GM18520 (cell line): ENCODE results near the gene TMEM255B.

Experiments used
- ATAC-seq: cut with Tn5 transposase; IDR thresholded peaks from one replicate; pipeline ENCODE4 v1.9.1; 2021; ENCODE audit not compliant: unreplicated experiment

TMEM255B gene

DNA sequence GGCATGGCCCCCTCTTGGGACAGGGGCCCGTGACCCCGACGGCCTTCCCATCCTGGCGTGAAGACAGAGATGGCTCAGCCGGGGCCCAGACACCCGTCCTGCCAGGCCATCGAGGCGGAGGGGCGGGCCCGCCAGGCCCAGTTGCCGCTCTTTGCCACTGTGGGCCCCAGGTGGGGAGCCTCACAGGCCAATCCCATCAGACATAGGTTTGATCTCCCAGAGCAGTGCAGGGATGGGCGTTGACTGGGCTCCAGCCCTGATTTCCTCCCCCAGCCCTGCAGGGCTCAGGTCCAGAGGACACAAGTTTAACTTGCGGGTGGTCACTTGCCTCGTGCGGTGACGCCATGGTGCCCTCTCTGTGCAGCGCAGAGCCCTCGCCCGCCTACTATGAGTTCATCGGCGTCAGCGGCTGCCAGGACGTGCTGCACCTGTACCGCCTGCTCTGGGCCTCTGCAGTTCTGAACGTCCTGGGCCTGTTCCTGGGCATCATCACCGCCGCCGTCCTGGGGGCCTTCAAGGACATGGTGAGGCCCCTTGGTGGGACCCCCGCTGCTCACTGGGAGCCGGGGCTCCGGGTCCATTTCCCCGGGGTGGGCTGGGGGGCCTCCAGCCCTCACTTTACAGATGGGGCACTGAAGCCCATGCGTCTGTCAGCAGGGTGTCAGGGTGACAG lies 42.4 kb downstream of the TMEM255B start:
- ATAC-seq, result no peak

DNA sequence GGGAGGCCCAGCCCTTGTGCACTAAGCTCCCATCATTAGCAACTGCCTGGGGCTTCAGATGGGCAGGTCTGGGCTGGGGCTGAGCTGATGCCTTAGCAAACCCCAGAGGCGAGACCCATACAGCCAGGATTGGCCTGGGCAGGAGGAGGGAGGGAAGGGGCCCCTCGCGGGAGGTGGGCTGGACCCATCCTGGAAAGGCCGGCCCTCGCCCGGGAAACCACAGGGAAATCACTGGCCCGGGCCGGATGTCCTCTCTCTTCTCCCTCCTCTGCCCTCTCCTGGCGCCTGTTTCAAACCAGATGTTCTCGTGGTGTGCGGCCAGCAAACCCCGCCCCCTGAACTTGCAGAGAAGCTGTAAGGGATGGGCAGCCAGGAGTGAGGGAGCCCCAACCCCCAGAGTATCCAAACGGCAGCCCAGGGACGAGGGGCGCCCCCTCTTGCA lies 43.1 kb downstream of the TMEM255B start:
- ATAC-seq, result no peak

- ATAC-seq, result no peak
Measured at GRCh38 chr13:113802761-113803160, 43.7 kb downstream of the TMEM255B start.

- no peak for ATAC-seq
Measured at GRCh38 chr13:113803409-113804016, 44.5 kb downstream of the TMEM255B start.

DNA sequence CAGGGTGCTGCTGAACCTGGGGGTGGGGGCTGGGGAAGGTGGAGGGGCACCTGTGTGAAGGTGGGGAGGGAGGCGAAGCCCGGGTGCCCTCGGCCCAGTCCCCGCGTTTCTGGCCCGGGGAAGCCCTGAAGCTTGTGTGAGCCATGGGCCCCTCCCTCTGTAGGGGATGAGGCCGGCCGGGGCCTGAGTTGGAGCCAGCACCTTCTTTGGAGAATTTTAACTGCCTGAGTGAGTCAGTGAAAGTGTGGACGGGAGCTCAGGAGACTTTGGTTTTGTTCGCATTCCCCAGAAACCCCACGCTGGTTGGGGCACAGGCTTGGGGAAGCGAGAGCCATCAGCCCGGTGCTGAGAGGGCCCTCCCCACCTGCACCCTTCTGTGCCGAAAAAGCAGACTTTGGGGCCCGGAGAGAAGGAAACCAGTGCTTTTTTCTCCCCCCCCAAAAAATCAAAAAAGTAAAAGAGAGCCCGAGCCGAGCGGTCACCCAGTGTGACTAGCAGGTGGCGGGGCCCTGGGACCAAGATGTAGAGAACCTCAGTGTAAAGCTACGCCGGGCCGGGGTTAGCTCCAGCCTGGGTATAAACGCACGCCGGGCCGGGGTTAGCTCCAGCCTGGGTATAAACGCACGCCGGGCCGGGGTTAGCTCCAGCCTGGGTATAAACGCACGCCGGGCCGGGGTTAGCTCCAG lies 45.1 kb downstream of the TMEM255B start:
- ATAC-seq, result no peak

DNA sequence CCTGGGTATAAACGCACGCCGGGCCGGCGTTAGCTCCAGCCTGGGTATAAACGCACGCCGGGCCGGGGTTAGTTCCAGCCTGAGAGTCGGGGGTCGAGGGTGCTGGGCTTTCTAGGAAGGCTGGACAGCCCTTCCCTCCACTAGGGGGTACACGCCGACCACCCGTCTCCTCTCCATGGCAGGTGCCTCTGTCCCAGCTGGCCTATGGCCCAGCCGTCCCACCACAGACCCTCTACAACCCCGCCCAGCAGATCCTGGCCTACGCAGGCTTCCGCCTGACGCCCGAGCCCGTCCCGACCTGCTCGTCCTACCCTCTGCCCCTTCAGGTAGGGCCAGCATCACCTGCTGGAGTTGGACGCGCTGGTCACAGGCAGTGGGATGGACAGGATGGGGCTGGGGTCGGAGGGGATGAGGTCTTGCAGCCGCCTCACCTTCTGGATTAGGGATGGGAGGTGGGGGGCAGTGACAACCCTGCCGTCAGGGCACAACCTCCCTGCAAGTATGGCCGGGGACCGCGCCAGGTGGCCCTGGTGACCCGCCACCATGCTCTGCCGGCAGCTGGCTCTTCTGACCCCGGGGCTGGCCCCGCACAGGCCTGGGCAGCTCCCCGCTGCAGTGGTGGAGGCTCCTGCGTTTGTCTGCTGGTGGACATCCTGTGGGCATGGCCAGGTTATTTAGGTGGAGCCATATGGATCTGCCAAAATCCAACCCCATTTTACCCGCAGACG lies 45.8 kb downstream of the TMEM255B start:
- ATAC-seq, result no peak

DNA sequence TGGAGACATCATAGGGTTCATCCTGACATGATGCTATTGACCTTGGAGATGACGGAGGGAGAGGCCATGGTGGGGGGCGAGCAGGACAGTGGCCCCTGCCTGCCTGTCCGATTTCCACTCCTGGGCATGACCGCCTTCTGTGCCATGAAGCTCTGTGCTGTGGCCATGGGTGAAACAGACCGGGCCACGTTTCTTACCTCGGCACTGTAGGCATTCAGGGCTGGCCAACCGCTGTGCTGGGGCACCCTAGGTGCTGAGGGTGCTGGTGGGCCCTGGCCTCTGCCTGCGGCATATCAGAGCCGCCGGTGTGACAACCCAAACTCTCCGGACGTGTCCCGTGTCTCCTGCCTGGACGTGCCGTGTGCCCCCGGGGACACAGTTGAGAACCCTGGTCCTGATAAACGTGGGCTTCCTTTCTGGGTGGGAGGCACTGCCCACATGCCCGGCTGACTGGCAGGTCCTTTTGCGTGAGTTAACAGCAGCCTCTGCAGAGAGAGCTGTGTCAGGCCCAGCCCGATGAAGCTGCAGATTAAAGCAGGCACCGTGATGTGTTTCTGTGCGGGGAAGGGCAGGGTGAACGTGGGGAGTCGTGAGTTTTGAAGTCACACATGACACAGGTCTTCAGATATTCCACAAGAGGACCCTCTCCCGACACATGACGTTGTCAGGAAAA lies 46.5 kb downstream of the TMEM255B start:
- no peak for ATAC-seq

DNA sequence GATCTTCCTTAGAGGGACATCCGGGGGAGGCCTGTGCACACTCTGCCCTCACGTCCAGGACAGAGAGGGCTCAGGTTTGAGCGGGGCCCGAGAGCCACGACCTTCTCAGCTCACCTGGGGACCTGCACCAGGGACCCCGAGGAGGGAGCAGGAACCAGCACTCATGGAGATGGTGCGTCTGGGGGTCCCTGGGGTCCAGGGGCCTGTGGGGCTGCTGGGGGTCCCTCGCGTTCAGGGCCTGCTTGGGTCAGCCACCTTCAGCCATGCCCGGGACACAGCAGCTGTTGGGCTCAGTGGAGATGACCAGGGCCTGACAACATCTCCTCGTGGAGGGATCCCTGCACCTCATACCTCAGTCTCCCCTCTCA lies 47.1 kb downstream of the TMEM255B start:
- no peak for ATAC-seq

DNA sequence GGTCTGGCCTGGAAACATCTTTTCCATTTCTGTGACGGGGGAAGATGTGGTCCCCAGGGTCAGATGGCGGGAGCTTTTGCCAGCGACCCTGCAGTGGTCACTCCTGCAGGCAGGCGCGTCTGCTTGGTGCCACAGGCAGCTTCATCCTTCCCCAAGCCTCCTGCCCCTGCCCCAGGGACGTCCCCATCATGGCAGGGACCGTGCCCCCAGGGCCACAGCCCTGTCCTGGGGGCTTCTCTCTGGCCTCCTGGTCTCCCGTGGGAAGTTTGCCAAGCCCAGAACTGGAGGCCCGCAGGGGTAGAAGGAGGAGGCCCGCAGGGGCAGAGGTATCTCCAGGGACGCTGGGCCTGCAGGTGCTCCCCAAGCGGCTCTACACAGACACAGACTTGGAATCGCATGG lies 47.5 kb downstream of the TMEM255B start:
- no peak for ATAC-seq

- ATAC-seq, result no peak
Measured at GRCh38 chr13:113808058-113808834, 49.2 kb downstream of the TMEM255B start.

DNA sequence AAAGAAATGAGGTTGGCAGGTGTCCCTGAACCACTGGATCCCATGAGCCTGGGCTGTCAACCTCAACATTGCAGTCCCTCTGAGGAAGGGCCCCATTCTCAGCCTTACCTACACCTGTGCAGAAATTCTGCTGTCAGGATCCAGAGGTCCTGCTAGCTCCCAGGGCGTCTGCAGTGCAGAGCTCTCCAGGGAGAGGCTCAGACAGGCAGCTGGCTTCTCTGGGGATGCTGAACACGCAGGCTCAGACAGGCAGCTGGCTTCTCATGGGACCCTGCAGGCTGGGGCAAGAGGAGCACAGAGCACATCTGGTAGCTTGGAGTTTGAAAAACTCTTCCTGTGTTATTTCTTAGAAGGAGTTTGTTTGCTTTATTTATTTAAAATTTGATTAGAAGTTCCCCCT lies 50.9 kb downstream of the TMEM255B start:
- ATAC-seq, result no peak

DNA sequence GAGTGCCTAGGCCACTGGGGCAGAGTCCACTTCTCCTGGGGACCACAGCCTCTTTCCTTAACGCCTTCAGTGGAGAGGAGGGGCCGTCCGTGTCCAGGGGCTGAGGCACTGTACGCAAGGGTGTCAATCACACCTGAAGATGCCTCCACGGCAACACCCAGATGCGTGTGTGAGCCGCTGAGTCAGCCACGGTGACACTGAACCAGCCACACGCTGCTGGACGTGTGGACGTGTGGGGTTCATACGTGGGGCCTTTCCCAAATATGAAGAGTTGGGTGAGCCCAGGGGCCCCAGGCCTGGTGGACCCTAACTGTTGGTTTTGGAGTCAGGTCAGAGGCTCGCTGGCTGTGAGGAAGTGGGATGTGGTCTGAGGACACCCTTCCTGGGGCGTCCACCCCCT lies 51.6 kb downstream of the TMEM255B start:
- no peak for ATAC-seq

GRCh38 chr13:113811081-113811928 lies 52.3 kb downstream of the TMEM255B start:
- no peak for ATAC-seq

DNA sequence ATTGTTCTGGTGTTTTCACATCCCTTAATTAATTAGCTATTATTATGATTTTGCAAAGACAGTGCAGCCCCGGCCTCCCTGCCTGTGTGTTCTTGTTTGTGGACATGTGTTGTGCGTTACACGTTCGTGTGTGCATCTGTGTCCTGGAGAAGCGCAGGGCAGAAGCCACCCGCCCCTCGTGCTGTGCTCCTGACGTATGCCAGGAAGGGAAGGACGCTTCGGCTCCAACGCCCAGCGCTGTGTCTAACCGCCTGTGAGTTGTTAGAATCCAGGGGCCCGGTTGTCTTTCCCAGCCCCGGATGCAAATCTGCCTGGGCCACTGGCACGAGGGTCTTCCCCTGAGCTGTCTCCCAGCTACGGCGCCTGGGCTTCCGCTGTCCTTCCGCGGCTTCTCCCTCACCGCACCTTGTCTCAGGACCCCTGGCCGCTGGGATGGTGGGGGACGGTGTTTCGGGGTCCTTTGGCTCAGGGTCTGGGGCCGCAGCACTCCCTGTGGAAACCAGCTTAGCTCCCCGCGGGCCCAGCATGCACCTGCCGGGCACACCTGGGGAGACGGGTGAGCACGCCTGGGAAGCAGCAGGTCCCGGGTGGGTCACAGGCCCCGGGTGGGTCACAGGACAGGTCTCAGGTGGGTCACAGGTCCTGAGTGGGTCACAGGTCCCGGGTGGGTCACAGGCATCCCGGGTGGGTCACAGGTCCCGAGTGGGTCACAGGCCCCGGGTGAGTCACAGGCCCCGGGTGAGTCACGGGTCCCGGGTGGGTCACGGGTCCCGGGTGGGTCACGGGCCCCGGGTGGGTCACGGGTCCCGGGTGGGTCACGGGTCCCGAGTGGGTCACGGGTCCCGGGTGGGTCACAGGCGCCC lies 53.4 kb downstream of the TMEM255B start:
- ATAC-seq, result no peak

DNA sequence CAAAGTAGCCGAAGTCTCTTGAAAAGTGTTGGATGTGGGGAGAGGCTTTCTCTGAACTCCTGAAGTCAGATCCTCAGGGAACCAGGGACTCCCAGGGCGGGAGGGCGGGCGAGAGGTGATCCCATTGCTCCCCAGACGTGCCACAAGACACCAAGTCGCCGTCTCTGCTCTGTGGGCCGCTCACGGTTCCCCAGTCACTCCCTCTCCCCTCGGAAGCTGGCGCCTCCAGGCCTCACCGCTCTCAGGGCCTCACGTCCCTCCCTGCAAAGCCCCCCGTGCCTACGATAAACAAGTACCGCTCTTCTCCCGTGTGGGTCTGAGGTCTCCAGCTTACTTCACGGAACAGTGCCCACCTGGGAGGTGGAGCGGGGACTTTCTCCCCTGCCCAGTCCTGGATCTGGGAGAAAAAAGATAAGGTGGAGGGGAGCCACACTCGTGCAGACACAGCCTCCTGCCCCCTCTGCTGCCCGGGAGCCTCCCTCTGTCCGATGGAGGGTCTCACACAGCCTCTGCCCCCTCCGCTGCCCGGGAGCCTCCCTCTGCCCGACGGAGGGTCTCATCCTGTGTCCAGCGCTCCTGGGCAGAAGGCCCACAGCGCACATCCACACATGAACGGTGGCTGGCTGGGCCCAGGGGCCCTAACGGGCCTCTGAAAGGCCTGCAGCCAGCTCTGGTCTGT lies 54.2 kb downstream of the TMEM255B start:
- ATAC-seq, result no peak

DNA sequence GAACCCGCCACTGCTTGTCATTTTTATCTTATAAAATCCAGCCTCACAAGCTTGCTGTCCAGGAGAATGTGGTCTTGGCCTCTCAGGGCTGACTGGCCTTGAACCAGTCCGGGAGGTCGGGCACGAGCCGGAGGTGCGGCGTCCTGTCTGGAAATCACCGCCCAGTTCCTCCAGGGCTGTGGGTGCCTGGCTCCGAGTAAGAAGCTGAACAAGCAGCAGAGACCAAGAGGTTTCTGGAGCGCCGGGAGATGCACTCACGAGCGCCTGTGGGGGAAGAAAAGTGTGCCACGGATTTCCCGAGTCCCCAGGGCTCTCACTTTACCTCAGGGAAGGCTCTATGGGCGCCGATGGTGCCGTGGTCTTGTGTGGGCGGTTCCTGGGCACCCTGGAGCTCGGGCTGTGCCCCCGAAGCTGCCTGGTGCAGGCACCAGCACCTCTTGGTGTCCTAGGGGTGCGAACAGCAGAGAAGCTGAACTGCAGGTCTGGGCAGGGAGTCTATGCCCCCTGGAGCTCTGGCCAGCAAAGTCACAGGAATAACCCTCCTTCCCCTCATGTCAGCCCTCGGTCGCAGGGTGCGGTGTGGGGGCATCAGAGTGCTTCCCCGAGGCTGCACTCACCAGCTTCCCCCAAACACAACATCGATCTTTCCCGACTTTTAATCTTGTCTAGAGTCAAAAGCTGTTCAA lies 54.9 kb downstream of the TMEM255B start:
- no peak for ATAC-seq

DNA sequence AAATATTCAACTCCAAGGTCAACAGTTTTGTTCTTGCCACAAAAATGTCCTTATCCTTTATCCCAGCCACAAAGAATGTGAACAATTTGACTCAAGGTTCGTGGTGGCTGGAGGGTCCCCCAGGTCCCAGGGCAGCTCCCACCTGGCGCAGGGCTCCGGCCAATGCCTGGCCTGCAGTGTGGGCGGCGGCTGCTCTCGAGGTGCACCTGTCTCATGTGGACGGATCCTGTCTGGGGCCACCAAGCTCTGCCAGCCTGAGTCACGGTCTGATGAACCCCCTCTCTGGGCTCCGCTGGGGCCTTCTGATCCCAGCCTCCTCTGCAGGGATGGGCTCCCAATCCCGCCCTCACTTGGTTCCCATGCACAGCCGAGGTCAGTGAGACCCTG lies 55.4 kb downstream of the TMEM255B start:
- no peak for ATAC-seq
